Epithelial cell of proximal tubule (primary cell): ENCODE results near the gene GINS1. TPM values are rescaled to one million over a fixed set of nuclear protein-coding genes. Genes with fewer than 3 reads are reported as not detected.

Experiments
- DNase-seq: peaks from one replicate; pipeline ENCODE4 v3.0.0-alpha.2; 2011; ENCODE audit warnings: low read depth
- H3K4me3 ChIP-seq: 2 replicates; pipeline ENCODE4 v1.5.1; 2011; ENCODE audit warnings: low read depth, mild to moderate bottlenecking, low read length
- CTCF ChIP-seq: conservative IDR thresholded peaks from 2 replicates; pipeline ENCODE4 v1.5.1; 2012; ENCODE audit warnings: low read depth, mild to moderate bottlenecking, low read length
- total RNA-seq: library from RNA; depleted of rRNA; stranded (reverse); fragments of >200 nt; gene quantifications from 2 replicates; pipeline ENCODE4 v1.2.3, GENCODE V29; 2015

Gene GINS1
- total RNA-seq, 1 donor from 2014 or later, result 34.9 TPM

- DNase-seq, result no peak
- peak within 1 kb of the TSS; percentile 97 for H3K4me3 ChIP-seq
- no peak for TF ChIP-seq CTCF
Observed at GRCh38 chr20:25390538-25391528, 16.6 kb upstream of the GINS1 start, which contains the start of gene ABHD12. TSS of gene ABHD12 (minus strand) at chr20:25390835. CDS start at chr20:25390703, 132 bp downstream.

- no peak for TF ChIP-seq CTCF
- no peak for DNase-seq
Observed at GRCh38 chr20:25394276-25394675, 13.2 kb upstream of the GINS1 start.

GRCh38 chr20:25394996-25395395, 12.5 kb upstream of the GINS1 start:
- no peak for TF ChIP-seq CTCF
- no peak for DNase-seq

More at GRCh38 chr20:25394276-25394675, 13.2 kb upstream of the GINS1 start:
- H3K4me3 ChIP-seq, result no peak overlapping the region

GRCh38 chr20:25397096-25397495, 10.4 kb upstream of the GINS1 start:
- no peak for TF ChIP-seq CTCF
- no peak overlapping the region for H3K4me3 ChIP-seq
- DNase-seq, result no peak

More at GRCh38 chr20:25394996-25395395, 12.5 kb upstream of the GINS1 start:
- H3K4me3 ChIP-seq, result no peak overlapping the region

GRCh38 chr20:25397821-25398220, 9.7 kb upstream of the GINS1 start:
- no peak overlapping the region for H3K4me3 ChIP-seq
- TF ChIP-seq CTCF, result no peak
- DNase-seq, result no peak

GRCh38 chr20:25398376-25399036, 9.0 kb upstream of the GINS1 start:
- no peak for TF ChIP-seq CTCF
- DNase-seq, result no peak
- H3K4me3 ChIP-seq, result no peak overlapping the region
